H1 (cell line): ENCODE results near the gene HSD17B10. TPM values are rescaled to one million over a fixed set of nuclear protein-coding genes. Genes with fewer than 3 reads are reported as not detected.

Experiments used
- CTCF ChIA-PET: fragments of 300-600 bp; sonication (Branson Sonifier 250); formaldehyde crosslinking; loops from one replicate; lab custom pipeline; 2021; ENCODE audit not compliant: partially characterized antibody; lab: Charles Lee
- POLR2A ChIA-PET: fragments of 300-600 bp; sonication (Branson Sonifier 250); formaldehyde crosslinking; loops from one replicate; lab custom pipeline; 2021; ENCODE audit warnings: inconsistent platforms; ENCODE audit not compliant: partially characterized antibody; lab: Charles Lee
- DNase-seq, 2 experiments: peaks; one replicate each; pipeline versions ENCODE4 v3.0.0 to v3.0.0-alpha.2; 2010 to 2022; ENCODE audit warnings: low spot score in 2 of 2, low read depth in 1 of 2, mixed read lengths in 1 of 2
- FAIRE-seq: peaks from 2 replicates; lab custom pipeline; 2011; peaks lifted over from hg19 to GRCh38; lab: Jason Lieb, UNC
- H2AFZ ChIP-seq: 2 replicates; pipeline ENCODE4 v1.8.1; 2012; ENCODE audit warnings: low read length, inconsistent platforms
- H2AK5ac ChIP-seq: 2 replicates; pipeline ENCODE4 v1.6.1; 2013; ENCODE audit warnings: low read depth, low read length
- H2BK120ac ChIP-seq: replicated peaks from 2 replicates; pipeline ENCODE3; 2013; ENCODE audit warnings: low read depth, low read length, inconsistent platforms
- H2BK12ac ChIP-seq: 2 replicates; pipeline ENCODE4 v1.6.1; 2013; ENCODE audit warnings: low read depth, low read length
- H2BK15ac ChIP-seq: 2 replicates; pipeline ENCODE4 v1.6.1; 2013; ENCODE audit warnings: low read length
- H2BK20ac ChIP-seq: 2 replicates; pipeline ENCODE4 v1.6.1; 2013; ENCODE audit warnings: low read length
- H2BK5ac ChIP-seq: 2 replicates; pipeline ENCODE4 v1.6.1; 2013; ENCODE audit warnings: low read depth, low read length
- H3K14ac ChIP-seq: 2 replicates; pipeline ENCODE4 v1.6.1; 2013; ENCODE audit warnings: inconsistent platforms; ENCODE audit not compliant: insufficient read length
- H3K18ac ChIP-seq: 2 replicates; pipeline ENCODE4 v1.6.1; 2013; ENCODE audit warnings: low read length; ENCODE audit errors: extremely low read depth
- H3K23ac ChIP-seq: 2 replicates; pipeline ENCODE4 v1.6.1; 2013; ENCODE audit warnings: inconsistent platforms; ENCODE audit not compliant: insufficient read length
- H3K23me2 ChIP-seq: 2 replicates; pipeline ENCODE4 v1.6.1; 2013; ENCODE audit warnings: low read depth, low read length
- H3K27ac ChIP-seq: 2 replicates; pipeline ENCODE4 v1.6.1; 2011; ENCODE audit warnings: low read depth, low read length, inconsistent platforms
- H3K27me3 ChIP-seq, 4 experiments: replicated peaks in 1 of 4; 1 replicate in 1 of 4; 2 replicates in 3 of 4; pipeline versions ENCODE4 v1.6.1 to v1.8.1; 2011 to 2013; ENCODE audit warnings: low read length in 3 of 4, mild to moderate bottlenecking in 3 of 4, inconsistent platforms in 2 of 4, mixed read lengths in 2 of 4, moderate library complexity in 1 of 4; ENCODE audit not compliant: control insufficient read depth in 3 of 4, insufficient read depth in 3 of 4; ENCODE audit errors: extremely low read depth in 1 of 4
- H3K36me3 ChIP-seq, 4 experiments: 2 replicates each; pipeline versions ENCODE4 v1.6.1 to v1.8.1; 2011 to 2013; ENCODE audit warnings: mild to moderate bottlenecking in 4 of 4, low read length in 3 of 4, moderate library complexity in 2 of 4, control low read depth in 1 of 4, inconsistent platforms in 1 of 4; ENCODE audit not compliant: insufficient read depth in 4 of 4, control insufficient read depth in 2 of 4
- H3K4ac ChIP-seq: replicated peaks from 2 replicates; pipeline ENCODE3; 2013; ENCODE audit warnings: low read length, low read depth, mixed read lengths, inconsistent platforms; ENCODE audit not compliant: insufficient read length
- H3K4me1 ChIP-seq, 4 experiments: replicated peaks in 1 of 4; 1 replicate in 1 of 4; 2 replicates in 3 of 4; pipeline versions ENCODE4 v1.6.1 to v1.8.1; 2011 to 2013; ENCODE audit warnings: low read length in 3 of 4, inconsistent platforms in 2 of 4, mixed read lengths in 1 of 4; ENCODE audit not compliant: insufficient read depth in 4 of 4, control insufficient read depth in 3 of 4
- H3K4me2 ChIP-seq, 2 experiments: 2 replicates each; pipeline versions ENCODE4 v1.6.1 to v1.8.1; 2011 to 2013; ENCODE audit warnings: low read depth in 2 of 2, low read length in 2 of 2, control low read depth in 1 of 2, inconsistent platforms in 1 of 2, mild to moderate bottlenecking in 1 of 2; ENCODE audit not compliant: insufficient read depth in 1 of 2
- H3K4me3 ChIP-seq, 4 experiments: fragments of 200-600, 300-600 bp in 1 of 4; sonication (generic), shearing (Covaris generic), sonication (Bioruptor Twin) in 1 of 4; 2 replicates each; pipeline versions ENCODE4 v1.5.1 to v1.8.1; 2011 to 2016; ENCODE audit warnings: low read length in 4 of 4, low read depth in 3 of 4, control low read depth in 2 of 4, inconsistent platforms in 2 of 4, mild to moderate bottlenecking in 2 of 4, mixed read lengths in 1 of 4, moderate library complexity in 1 of 4; ENCODE audit not compliant: insufficient read depth in 2 of 4; ENCODE audit errors: extremely low read depth in 1 of 4
- H3K56ac ChIP-seq: replicated peaks from 2 replicates; pipeline ENCODE3; 2013; ENCODE audit warnings: low read depth, mild to moderate bottlenecking, mixed read lengths, low read length, inconsistent platforms; ENCODE audit not compliant: insufficient read length
- H3K79me1 ChIP-seq: 2 replicates; pipeline ENCODE4 v1.6.1; 2013; ENCODE audit warnings: low read depth, low read length, control low read depth
- H3K79me2 ChIP-seq, 2 experiments: 2 replicates each; pipeline versions ENCODE4 v1.6.1 to v1.8.1; 2012 to 2013; ENCODE audit warnings: low read length in 2 of 2, mild to moderate bottlenecking in 2 of 2, inconsistent platforms in 1 of 2; ENCODE audit not compliant: insufficient read depth in 2 of 2, control insufficient read depth in 1 of 2
- H3K9ac ChIP-seq, 4 experiments: replicated peaks in 1 of 4; 1 replicate in 1 of 4; 2 replicates in 3 of 4; pipeline versions ENCODE4 v1.6.1 to v1.8.1; 2011 to 2013; ENCODE audit warnings: low read depth in 3 of 4, low read length in 3 of 4, control low read depth in 2 of 4, mild to moderate bottlenecking in 2 of 4, moderate library complexity in 2 of 4, inconsistent platforms in 1 of 4; ENCODE audit errors: extremely low read depth in 1 of 4
- H3K9me3 ChIP-seq, 2 experiments: 2 replicates each; pipeline versions ENCODE4 v1.6.1 to v1.8.1; 2012 to 2013; ENCODE audit warnings: mild to moderate bottlenecking in 2 of 2, moderate library complexity in 2 of 2, control low read depth in 1 of 2, inconsistent platforms in 1 of 2, low read depth in 1 of 2, low read length in 1 of 2, mixed read lengths in 1 of 2; ENCODE audit not compliant: insufficient read depth in 2 of 2
- H4K20me1 ChIP-seq, 2 experiments: replicated peaks in 1 of 2; 2 replicates each; pipeline versions ENCODE3 to v1.8.1; 2011 to 2013; ENCODE audit warnings: inconsistent platforms in 2 of 2, low read length in 2 of 2, mild to moderate bottlenecking in 1 of 2; ENCODE audit not compliant: insufficient read depth in 2 of 2, control insufficient read depth in 1 of 2
- H4K5ac ChIP-seq: 2 replicates; pipeline ENCODE4 v1.6.1; 2013; ENCODE audit warnings: low read length, low read depth, mixed read lengths, inconsistent platforms; ENCODE audit not compliant: insufficient read length
- H4K8ac ChIP-seq: 2 replicates; pipeline ENCODE4 v1.8.0; 2013; ENCODE audit warnings: mild to moderate bottlenecking, moderate library complexity, low read length, inconsistent platforms; ENCODE audit not compliant: insufficient read depth; ENCODE audit errors: extremely low read depth
- H4K91ac ChIP-seq: replicated peaks from 2 replicates; pipeline ENCODE3; 2013; ENCODE audit warnings: low read length, mixed read lengths, inconsistent platforms; ENCODE audit not compliant: insufficient read length
- SIN3A ChIP-seq, 2 experiments: IDR thresholded peaks in 1 of 2; conservative IDR thresholded peaks in 1 of 2; 2 replicates each; pipeline ENCODE4 v1.6.1; 2011 to 2012; ENCODE audit warnings: low read length in 2 of 2, improper control_type of control experiment in 1 of 2, low read depth in 1 of 2, mild to moderate bottlenecking in 1 of 2
- SP1 ChIP-seq: IDR thresholded peaks from 2 replicates; pipeline ENCODE4 v1.6.1; 2011; ENCODE audit warnings: low read depth, low read length
- TBP ChIP-seq: IDR thresholded peaks from 2 replicates; pipeline ENCODE4 v1.6.1; 2011; ENCODE audit warnings: low read depth, low read length, improper control_type of control experiment
- WGBS, 2 experiments: shearing (Covaris generic) in 1 of 2; methylation state at CpG; one replicate each; pipeline versions ENCODE4 v1.1.6 to v1.1.7; 2013 to 2015; ENCODE audit warnings: low lambda C conversion rate in 2 of 2, mixed read lengths in 2 of 2, inconsistent platforms in 1 of 2, low coverage in 1 of 2, missing lambda C conversion rate in 1 of 2; ENCODE audit not compliant: insufficient replicate concordance in 2 of 2, insufficient coverage in 1 of 2, insufficient read length in 1 of 2; ENCODE audit errors: extremely low coverage in 1 of 2, missing lambda C conversion rate in 1 of 2; 5-methylcytosine and 5-hydroxymethylcytosine counted together
- polyA plus RNA-seq, 7 experiments: library from polyadenylated mRNA; depleted of rRNA in 3 of 7; stranded (reverse) in 5 of 7; unstranded in 2 of 7; fragments of >200 nt in 5 of 7; fragments of 200-250 nt in 2 of 7; gene quantifications; 1 replicate in 5 of 7; 2 replicates in 1 of 7; 4 replicates in 1 of 7; pipeline versions ENCODE4 v1.2.1 to v1.2.3, GENCODE V29; 2011 to 2013; ENCODE audit warnings: missing spikeins in 2 of 7, mixed read lengths in 2 of 7
- total RNA-seq: library from RNA; stranded (reverse); fragmentation: NEBNext Ultra II Directional; extraction: Animal tissue kit (Norgen Biotek cat#: 25700); gene quantifications from 2 replicates; pipeline ENCODE4 v1.2.1, GENCODE V29; 2021

Gene HSD17B10
- total and polyA plus RNA-seq, 2 of the 8 experiments (the other 6 are each of a cell fraction or from before 2014, with no cell fraction given): 114 to 236 TPM

GRCh38 chrX:53479301-53479700 lies 45.1 kb upstream of the HSD17B10 start:
- no peak overlapping the region for H4K91ac ChIP-seq
- H4K20me1 ChIP-seq: no peaks in the 10 kb centered on the region
- no peak overlapping the region for H3K23ac ChIP-seq
- H3K79me2 ChIP-seq: no peaks in the 10 kb centered on the region
- no peak overlapping the region for H3K9ac ChIP-seq
- no peaks in the 10 kb centered on the region for H3K36me3 ChIP-seq
- DNase-seq (no peak), FAIRE-seq (peak; percentile 99)
- H4K8ac ChIP-seq: no peak overlapping the region
- no peaks in the 10 kb centered on the region for H3K27me3 ChIP-seq
- no peak overlapping the region for H2BK20ac ChIP-seq
- POLR2A ChIA-PET: no interaction called here
- no peak overlapping the region for H3K56ac ChIP-seq
- H3K79me1 ChIP-seq: no peaks in the 10 kb centered on the region
- H2BK15ac ChIP-seq: no peak overlapping the region
- H2BK12ac ChIP-seq: no peak overlapping the region
- no peak overlapping the region for H3K18ac ChIP-seq
- no peak overlapping the region for H3K27ac ChIP-seq
- no peaks in the 10 kb centered on the region for H3K23me2 ChIP-seq
- no peak overlapping the region for H3K4ac ChIP-seq
- H3K9me3 ChIP-seq: no peaks in the 10 kb centered on the region
- H3K4me3 ChIP-seq: no peak overlapping the region
- H3K14ac ChIP-seq: no peak overlapping the region
- TF ChIP-seq TBP (no peak), SP1 (peak; percentile 46; the same call in 1 of the 2 replicates), SIN3A (conservative IDR thresholded peaks at IDR 0.05 in 1 of 2, IDR thresholded peaks at IDR 0.05 in 1 of 2; ENCODE audit: low read depth in 1 of 2, low read length in 2 of 2) (no peak)
- H4K5ac ChIP-seq: no peak overlapping the region
- H2BK120ac ChIP-seq: no peak overlapping the region
- peaks cover 0 to 3% (median 0%) of the 10 kb centered on the region in 4 experiments; a peak in 4 of 7 replicates for H3K4me1 ChIP-seq
- no peak overlapping the region for H2AK5ac ChIP-seq
- WGBS, 2 experiments: 94% methylated on average over 5 of the region's 5 CpGs; no CpG with 5 or more reads in 1 of the 2 experiments
- CTCF ChIA-PET: interaction anchor here (1.8 to 3.7 kb wide), 4 partner anchors 13 to 42 kb away, joined by 6 to 21 read pairs (median 18); no protein-coding TSS in a partner anchor
- H2BK5ac ChIP-seq: no peak overlapping the region
- no peak overlapping the region for H3K4me2 ChIP-seq
- no peak overlapping the region for H2AFZ ChIP-seq
